Measurements from ENCODE around the gene YWHAB. TPM values are rescaled to one million over a fixed set of nuclear protein-coding genes. Genes with fewer than 3 reads are reported as not detected.
A peak's percentile ranks its signal among the peaks of the same experiment; 100 is the strongest.

YWHAB gene
- total RNA-seq, 2 donors from 2014 or later: 256 to 282 TPM

GRCh38 chr20:44897133-44897532 lies 11.6 kb downstream of the YWHAB start:
- no peak overlapping the region for H3K27ac ChIP-seq
- H3K4me3 ChIP-seq: no peak overlapping the region
- H3K4me1 ChIP-seq: peaks cover 7% of the 10 kb centered on the region
- no peak overlapping the region for H3K9ac ChIP-seq (ENCODE audit: low read depth in 2 of 2, low read length in 2 of 2)
- TF ChIP-seq, protein P1, sequence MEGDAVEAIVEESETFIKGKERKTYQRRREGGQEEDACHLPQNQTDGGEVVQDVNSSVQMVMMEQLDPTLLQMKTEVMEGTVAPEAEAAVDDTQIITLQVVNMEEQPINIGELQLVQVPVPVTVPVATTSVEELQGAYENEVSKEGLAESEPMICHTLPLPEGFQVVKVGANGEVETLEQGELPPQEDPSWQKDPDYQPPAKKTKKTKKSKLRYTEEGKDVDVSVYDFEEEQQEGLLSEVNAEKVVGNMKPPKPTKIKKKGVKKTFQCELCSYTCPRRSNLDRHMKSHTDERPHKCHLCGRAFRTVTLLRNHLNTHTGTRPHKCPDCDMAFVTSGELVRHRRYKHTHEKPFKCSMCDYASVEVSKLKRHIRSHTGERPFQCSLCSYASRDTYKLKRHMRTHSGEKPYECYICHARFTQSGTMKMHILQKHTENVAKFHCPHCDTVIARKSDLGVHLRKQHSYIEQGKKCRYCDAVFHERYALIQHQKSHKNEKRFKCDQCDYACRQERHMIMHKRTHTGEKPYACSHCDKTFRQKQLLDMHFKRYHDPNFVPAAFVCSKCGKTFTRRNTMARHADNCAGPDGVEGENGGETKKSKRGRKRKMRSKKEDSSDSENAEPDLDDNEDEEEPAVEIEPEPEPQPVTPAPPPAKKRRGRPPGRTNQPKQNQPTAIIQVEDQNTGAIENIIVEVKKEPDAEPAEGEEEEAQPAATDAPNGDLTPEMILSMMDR (IDR thresholded peaks at IDR 0.05): no peak
- intact Hi-C loops (cut with DNase I): loop anchor here (10.0 kb wide), 1 partner anchor 58 kb away; no protein-coding TSS in a partner anchor
- no peaks in the 10 kb centered on the region for H3K27me3 ChIP-seq
- H3K36me3 ChIP-seq: peaks cover 6% of the 10 kb centered on the region
- no peak for DNase-seq
- H3K9me3 ChIP-seq: no peaks in the 10 kb centered on the region

DNA sequence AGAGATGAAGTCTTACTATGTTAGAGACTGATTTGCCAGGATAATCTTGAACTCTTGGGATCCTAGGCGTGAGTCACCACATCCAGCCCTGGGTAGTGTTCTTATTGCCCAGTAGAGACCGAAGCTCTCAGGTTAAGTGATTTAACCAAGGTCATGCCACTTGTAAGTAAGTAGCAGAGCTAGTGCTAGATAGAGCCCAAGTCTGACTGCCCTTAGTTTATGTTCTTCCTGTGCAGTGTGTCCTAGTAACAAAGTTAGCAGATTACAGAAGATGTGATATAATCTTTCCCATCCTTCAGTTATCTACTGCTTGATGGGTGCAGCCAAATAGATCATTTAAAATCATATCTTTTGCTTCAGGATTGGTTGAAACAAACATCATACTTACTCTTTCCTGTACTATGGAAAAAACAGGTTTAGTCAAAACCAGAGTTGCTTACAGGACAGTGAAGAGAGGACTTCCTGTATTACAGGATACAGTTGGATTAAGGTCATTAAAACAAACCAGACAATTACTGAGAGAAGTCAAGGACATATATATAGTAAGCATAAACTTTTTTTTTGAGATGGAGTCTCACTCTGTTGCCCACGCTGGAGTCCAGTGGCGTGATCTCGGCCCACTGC lies 14.8 kb downstream of the YWHAB start:
- TF ChIP-seq, protein P1 (IDR thresholded peaks at IDR 0.05): no peak
- intact Hi-C loops (cut with DNase I): no loop called here
- H3K27ac ChIP-seq: no peak overlapping the region
- no peak for DNase-seq
- H3K9me3 ChIP-seq: no peaks in the 10 kb centered on the region
- H3K9ac ChIP-seq (ENCODE audit: low read depth in 2 of 2, low read length in 2 of 2): no peak overlapping the region
- peaks cover 7% of the 10 kb centered on the region for H3K4me1 ChIP-seq
- no peak overlapping the region for H3K4me3 ChIP-seq
- peaks cover 18% of the 10 kb centered on the region for H3K36me3 ChIP-seq
- no peaks in the 10 kb centered on the region for H3K27me3 ChIP-seq

DNA sequence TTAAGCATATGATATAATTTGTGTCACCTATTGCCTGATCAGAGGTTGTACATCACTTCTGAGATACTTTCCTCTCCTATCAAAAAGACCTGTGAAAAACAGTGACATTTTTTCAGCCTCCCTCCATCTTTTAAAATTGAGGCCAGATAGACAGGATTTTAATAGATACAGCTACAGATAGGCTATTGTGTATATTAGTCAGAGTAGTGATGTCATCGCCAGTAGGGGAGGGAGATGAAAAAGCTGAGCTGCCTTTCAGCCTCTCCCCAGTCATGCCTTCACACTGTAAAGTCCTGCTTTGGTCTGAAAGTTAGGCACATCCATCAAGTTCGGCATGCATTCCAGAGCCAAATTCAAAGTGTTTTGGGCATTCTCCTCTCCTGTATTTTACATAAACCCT lies 16.5 kb downstream of the YWHAB start:
- no peak for DNase-seq
- Histone ChIP-seq H3K4me1 (peaks cover 5% of the 10 kb centered on the region), H3K9ac (ENCODE audit: low read depth in 2 of 2, low read length in 2 of 2) (no peak overlapping the region), H3K9me3 (no peaks in the 10 kb centered on the region), H3K27ac (no peak overlapping the region), H3K27me3 (no peaks in the 10 kb centered on the region), H3K36me3 (peaks cover 22% of the 10 kb centered on the region), H3K4me3 (no peak overlapping the region)
- TF ChIP-seq, protein P1 (IDR thresholded peaks at IDR 0.05): no peak
- intact Hi-C loops (cut with DNase I): no loop called here

DNA sequence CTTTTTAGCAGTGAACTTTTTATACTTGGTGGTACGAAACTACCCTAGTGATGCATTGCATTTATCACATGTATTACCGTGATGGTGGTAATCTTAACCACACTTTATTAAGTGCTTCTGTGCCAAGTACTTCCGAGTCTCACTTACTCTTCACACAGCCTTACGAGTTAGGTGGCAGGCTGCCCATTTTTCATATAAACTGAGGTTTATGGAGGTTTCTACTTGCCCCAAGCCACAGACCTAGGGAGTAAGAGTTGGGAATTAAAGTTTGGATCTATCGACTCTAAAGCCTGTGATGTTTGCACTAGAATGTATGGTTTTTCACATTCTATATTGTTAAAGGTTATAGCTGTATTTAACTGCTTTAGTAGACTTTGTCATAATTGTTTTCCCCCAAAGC lies 18.9 kb downstream of the YWHAB start:
- Histone ChIP-seq H3K9me3 (no peaks in the 10 kb centered on the region), H3K4me3 (no peak overlapping the region), H3K36me3 (peaks cover 22% of the 10 kb centered on the region), H3K9ac (ENCODE audit: low read depth in 2 of 2, low read length in 2 of 2) (no peak overlapping the region), H3K27ac (no peak overlapping the region), H3K27me3 (no peaks in the 10 kb centered on the region), H3K4me1 (no peaks in the 10 kb centered on the region)
- DNase-seq: no peak
- TF ChIP-seq, protein P1 (IDR thresholded peaks at IDR 0.05): no peak
- intact Hi-C loops (cut with DNase I): no loop called here

- TF ChIP-seq, protein P1 (IDR thresholded peaks at IDR 0.05): no peak
- peak overlapping the region in 1 of 2 donors; percentile 13 for H3K9ac ChIP-seq (ENCODE audit: low read depth in 2 of 2, low read length in 2 of 2)
- no peaks in the 10 kb centered on the region for H3K9me3 ChIP-seq
- H3K4me1 ChIP-seq: peaks cover 3% of the 10 kb centered on the region
- no peak for DNase-seq
- no peak overlapping the region for H3K27ac ChIP-seq
- H3K27me3 ChIP-seq: no peaks in the 10 kb centered on the region
- intact Hi-C loops (cut with DNase I): no loop called here
- peaks cover 12% of the 10 kb centered on the region for H3K36me3 ChIP-seq
- H3K4me3 ChIP-seq: peak overlapping the region; percentile 68
These were observed 23.7 kb downstream of the YWHAB start for GRCh38 chr20:44908987-44909871.
